Muscle layer of colon (tissue), 2 donors: Measurements from ENCODE around the gene DTWD1.
A peak's percentile ranks its signal among the peaks of the same experiment; 100 is the strongest.

Experiments
- H3K27ac ChIP-seq: one replicate; pipeline ENCODE4 v1.7.0; 2013; ENCODE audit warnings: low read depth, mild to moderate bottlenecking, low read length, moderate library complexity
- H3K27me3 ChIP-seq, 2 donors: one replicate each; pipeline ENCODE4 v1.7.0; 2013; ENCODE audit warnings: low read length in 2 of 2, mild to moderate bottlenecking in 2 of 2; ENCODE audit not compliant: insufficient read depth in 2 of 2, control insufficient read depth in 1 of 2
- H3K36me3 ChIP-seq: one replicate; pipeline ENCODE4 v1.7.0; 2013; ENCODE audit warnings: mild to moderate bottlenecking, low read length; ENCODE audit not compliant: insufficient read depth
- H3K4me1 ChIP-seq: one replicate; pipeline ENCODE4 v1.7.0; 2013; ENCODE audit warnings: mild to moderate bottlenecking, low read length; ENCODE audit not compliant: insufficient read depth
- H3K4me3 ChIP-seq, 2 donors: one replicate each; pipeline ENCODE4 v1.7.0; 2013; ENCODE audit warnings: low read length in 2 of 2, low read depth in 1 of 2, mild to moderate bottlenecking in 1 of 2, moderate library complexity in 1 of 2
- H3K9ac ChIP-seq: one replicate; pipeline ENCODE4 v1.7.0; 2013; ENCODE audit warnings: low read length
- H3K9me3 ChIP-seq: one replicate; pipeline ENCODE4 v1.7.0; 2013; ENCODE audit warnings: mild to moderate bottlenecking, low read length
- donor health status: abdominal sarcoma.
- donor health status: Adenocarcinoma of cecum.

DTWD1 gene

GRCh38 chr15:49621401-49621811 lies 558 bp downstream of the DTWD1 start:
- Histone ChIP-seq H3K27me3 (no peaks in the 10 kb centered on the region), H3K9me3 (no peaks in the 10 kb centered on the region), H3K36me3 (peaks cover 5% of the 10 kb centered on the region), H3K27ac (peak overlapping the region; percentile 82), H3K9ac (peak overlapping the region; percentile 50), H3K4me3 (peak overlapping the region; percentile 64 to 78), H3K4me1 (peaks cover 30% of the 10 kb centered on the region)

DNA sequence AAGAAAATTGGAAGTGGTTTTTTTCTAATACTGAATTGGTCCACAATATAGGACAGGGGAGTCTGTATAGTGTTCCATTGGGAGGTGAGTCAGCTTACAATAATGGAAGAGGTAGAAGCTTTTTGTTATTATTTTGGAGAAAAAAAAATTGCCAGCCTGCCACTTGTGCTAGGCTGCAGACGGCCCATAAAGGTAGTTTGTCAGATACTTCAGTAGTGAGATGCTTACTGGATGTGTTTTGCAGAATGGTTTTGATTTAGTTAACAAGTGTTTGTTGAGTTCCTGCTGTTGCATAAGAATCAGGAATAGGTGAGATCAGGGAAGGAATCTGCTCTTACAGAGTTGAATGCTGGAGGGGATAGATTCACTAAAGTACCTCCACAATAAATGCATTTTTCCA lies 1.0 kb downstream of the DTWD1 start:
- Histone ChIP-seq H3K4me3 (peak overlapping the region; percentile 64 to 78), H3K4me1 (peaks cover 30% of the 10 kb centered on the region), H3K9me3 (no peaks in the 10 kb centered on the region), H3K27ac (peak overlapping the region; percentile 8), H3K9ac (peak overlapping the region; percentile 50), H3K27me3 (no peaks in the 10 kb centered on the region), H3K36me3 (peaks cover 5% of the 10 kb centered on the region)

DNA sequence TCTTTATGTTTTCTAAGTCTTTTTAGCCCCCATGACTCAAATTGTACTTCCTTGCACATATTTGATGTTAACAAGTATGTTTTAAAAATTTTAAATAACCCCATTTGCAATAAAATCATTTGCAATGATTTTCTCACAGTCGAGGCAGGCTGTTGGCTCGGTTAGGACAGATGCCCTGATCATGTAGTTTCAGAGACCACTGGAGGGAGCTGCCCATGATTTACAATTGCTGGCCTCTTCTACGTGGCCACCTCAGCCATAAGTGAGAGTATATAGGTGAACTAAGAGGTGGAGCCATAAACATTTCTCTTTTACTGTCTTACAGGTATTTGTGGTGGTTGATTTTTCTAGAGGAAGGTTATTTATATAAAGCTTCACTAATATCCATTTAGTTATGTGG lies 1.7 kb downstream of the DTWD1 start:
- no peaks in the 10 kb centered on the region for H3K27me3 ChIP-seq
- H3K9me3 ChIP-seq, result no peaks in the 10 kb centered on the region
- H3K9ac ChIP-seq, result no peak overlapping the region
- peaks cover 30% of the 10 kb centered on the region for H3K4me1 ChIP-seq
- no peak overlapping the region for H3K27ac ChIP-seq
- H3K36me3 ChIP-seq, result peaks cover 9% of the 10 kb centered on the region
- H3K4me3 ChIP-seq, result peak overlapping the region in 1 of 2 donors; percentile 64

GRCh38 chr15:49624056-49624455 lies 3.2 kb downstream of the DTWD1 start:
- H3K9me3 ChIP-seq, result no peaks in the 10 kb centered on the region
- peaks cover 30% of the 10 kb centered on the region for H3K4me1 ChIP-seq
- H3K4me3 ChIP-seq, result no peak overlapping the region
- H3K27me3 ChIP-seq, result no peaks in the 10 kb centered on the region
- no peak overlapping the region for H3K9ac ChIP-seq
- no peak overlapping the region for H3K27ac ChIP-seq
- peaks cover 10% of the 10 kb centered on the region for H3K36me3 ChIP-seq

DNA sequence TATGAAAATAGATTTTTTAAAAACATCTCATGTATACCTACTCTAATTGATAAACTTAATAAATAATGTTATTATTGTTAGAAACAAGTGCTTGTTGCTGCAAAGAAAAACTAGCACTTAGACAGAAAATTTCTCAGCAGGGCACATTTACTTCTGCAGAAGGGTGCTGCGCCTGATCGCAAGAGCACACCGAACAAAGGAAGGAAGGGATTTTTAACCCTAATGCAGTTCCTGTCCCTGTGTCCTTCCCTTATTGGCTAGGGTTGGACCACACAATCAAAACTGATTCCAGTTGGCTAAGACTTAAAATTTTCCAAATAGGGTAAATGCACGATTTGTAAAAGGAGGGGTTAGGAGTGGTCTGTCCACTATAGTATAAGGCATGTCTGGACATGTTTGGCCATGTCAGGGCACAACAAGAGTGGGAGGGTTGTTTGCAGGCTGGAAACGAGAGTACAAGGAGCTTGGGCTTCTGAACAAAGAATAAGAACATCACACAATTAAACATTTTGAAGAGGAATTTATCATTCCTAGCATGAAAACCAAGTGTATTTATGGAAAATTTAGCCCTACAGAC lies 4.7 kb downstream of the DTWD1 start:
- Histone ChIP-seq H3K9me3 (no peaks in the 10 kb centered on the region), H3K4me1 (peaks cover 18% of the 10 kb centered on the region), H3K36me3 (peaks cover 10% of the 10 kb centered on the region)

DNA sequence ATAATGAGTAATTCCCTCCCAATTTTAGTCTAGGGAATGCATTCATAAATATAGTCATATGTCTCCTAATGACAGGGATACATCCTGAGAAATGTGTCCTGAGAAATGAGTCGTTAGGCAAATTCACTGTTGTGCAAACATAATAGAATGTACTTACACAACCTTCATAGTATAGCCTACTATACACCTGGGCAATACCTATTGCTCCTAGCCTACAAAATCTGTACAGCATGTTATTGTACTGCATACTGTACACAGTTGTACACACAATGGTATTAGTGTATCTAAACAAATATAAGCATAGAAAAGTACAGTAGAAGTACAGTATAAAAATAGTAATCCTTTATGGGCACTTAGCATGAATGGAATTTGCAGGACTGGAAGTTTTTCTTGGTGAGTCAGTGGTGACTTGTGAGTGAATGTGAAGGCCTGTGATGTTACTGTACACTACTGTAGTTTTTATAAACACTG lies 6.6 kb downstream of the DTWD1 start:
- peaks cover 12% of the 10 kb centered on the region for H3K4me1 ChIP-seq
- no peak overlapping the region for H3K4me3 ChIP-seq
- no peak overlapping the region for H3K9ac ChIP-seq
- H3K9me3 ChIP-seq, result no peaks in the 10 kb centered on the region
- no peaks in the 10 kb centered on the region for H3K27me3 ChIP-seq
- H3K27ac ChIP-seq, result no peak overlapping the region
- H3K36me3 ChIP-seq, result peaks cover 10% of the 10 kb centered on the region

More for the DNA sequence above, 4.7 kb downstream of the DTWD1 start:
- Histone ChIP-seq H3K27ac (no peak overlapping the region), H3K9ac (no peak overlapping the region), H3K27me3 (no peaks in the 10 kb centered on the region), H3K4me3 (no peak overlapping the region)

DNA sequence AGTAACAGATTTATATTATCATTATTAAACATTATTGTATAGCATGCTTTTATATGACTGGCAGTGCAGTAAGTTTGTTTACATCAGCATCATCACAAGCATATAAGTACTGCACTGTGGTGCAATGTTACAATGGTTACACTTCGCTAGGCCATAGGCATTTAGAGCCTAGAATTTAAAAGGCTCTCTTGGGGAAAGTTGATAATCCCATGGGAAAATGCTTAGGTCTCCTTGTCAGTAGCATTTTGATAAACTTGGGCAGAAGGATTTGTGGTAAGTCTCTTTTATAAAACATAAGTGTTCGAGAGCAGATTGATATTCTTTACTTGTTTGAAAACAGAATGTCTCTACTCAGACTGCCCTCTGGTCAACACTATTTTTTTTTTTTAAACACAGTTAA lies 7.5 kb downstream of the DTWD1 start:
- Histone ChIP-seq H3K36me3 (peaks cover 10% of the 10 kb centered on the region), H3K4me1 (peaks cover 3% of the 10 kb centered on the region), H3K27me3 (no peaks in the 10 kb centered on the region)

DNA sequence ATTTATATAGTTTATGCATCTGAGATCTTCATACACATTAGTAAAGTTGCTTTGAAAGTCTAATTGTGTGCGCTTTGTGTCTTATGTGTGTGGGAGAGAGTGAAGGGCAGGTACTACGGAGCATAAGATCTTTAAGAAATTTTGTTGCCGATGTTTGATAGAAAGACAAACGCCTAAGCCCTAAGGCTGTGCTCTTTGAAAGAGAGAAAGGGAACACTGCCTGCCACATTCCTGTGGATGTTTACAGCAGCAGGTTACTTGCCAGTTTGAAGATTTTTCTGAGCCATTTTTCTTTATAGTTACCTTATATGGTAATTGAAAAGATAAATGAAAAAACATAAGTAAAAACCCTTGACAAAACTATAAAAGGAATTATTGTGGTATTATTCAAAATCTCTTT lies 17.0 kb downstream of the DTWD1 start:
- no peak overlapping the region for H3K4me3 ChIP-seq
- no peak overlapping the region for H3K9ac ChIP-seq
- H3K4me1 ChIP-seq, result peaks cover 8% of the 10 kb centered on the region
- no peak overlapping the region for H3K27ac ChIP-seq
- no peaks in the 10 kb centered on the region for H3K36me3 ChIP-seq
- H3K27me3 ChIP-seq, result no peaks in the 10 kb centered on the region
- H3K9me3 ChIP-seq, result no peaks in the 10 kb centered on the region

More for the DNA sequence above, 7.5 kb downstream of the DTWD1 start:
- no peak overlapping the region for H3K9ac ChIP-seq
- no peaks in the 10 kb centered on the region for H3K9me3 ChIP-seq
- no peak overlapping the region for H3K4me3 ChIP-seq
- no peak overlapping the region for H3K27ac ChIP-seq

- no peak overlapping the region for H3K4me3 ChIP-seq
- H3K9me3 ChIP-seq, result no peaks in the 10 kb centered on the region
- no peaks in the 10 kb centered on the region for H3K36me3 ChIP-seq
- H3K9ac ChIP-seq, result no peak overlapping the region
- H3K27ac ChIP-seq, result no peak overlapping the region
- no peaks in the 10 kb centered on the region for H3K27me3 ChIP-seq
- peaks cover 26% of the 10 kb centered on the region for H3K4me1 ChIP-seq
These were observed 23.5 kb downstream of the DTWD1 start for GRCh38 chr15:49644364-49644794.

GRCh38 chr15:49645277-49645676 lies 24.4 kb downstream of the DTWD1 start:
- Histone ChIP-seq H3K4me1 (peaks cover 26% of the 10 kb centered on the region), H3K27me3 (no peaks in the 10 kb centered on the region), H3K27ac (no peak overlapping the region), H3K9ac (no peak overlapping the region), H3K4me3 (no peak overlapping the region), H3K9me3 (no peaks in the 10 kb centered on the region), H3K36me3 (no peaks in the 10 kb centered on the region)

GRCh38 chr15:49645941-49646340 lies 25.1 kb downstream of the DTWD1 start:
- no peak overlapping the region for H3K4me3 ChIP-seq
- H3K27ac ChIP-seq, result no peak overlapping the region
- H3K36me3 ChIP-seq, result no peaks in the 10 kb centered on the region
- no peaks in the 10 kb centered on the region for H3K27me3 ChIP-seq
- H3K4me1 ChIP-seq, result peaks cover 26% of the 10 kb centered on the region
- no peaks in the 10 kb centered on the region for H3K9me3 ChIP-seq
- no peak overlapping the region for H3K9ac ChIP-seq

GRCh38 chr15:49646891-49647290 lies 26.0 kb downstream of the DTWD1 start:
- no peak overlapping the region for H3K4me3 ChIP-seq
- no peaks in the 10 kb centered on the region for H3K27me3 ChIP-seq
- no peak overlapping the region for H3K9ac ChIP-seq
- H3K27ac ChIP-seq, result no peak overlapping the region
- H3K9me3 ChIP-seq, result no peaks in the 10 kb centered on the region
- peaks cover 26% of the 10 kb centered on the region for H3K4me1 ChIP-seq
- H3K36me3 ChIP-seq, result no peaks in the 10 kb centered on the region
